Amniotic stem cell (primary cell): ENCODE results near the gene CDK11A.

ENCODE experiments used
- DNase-seq: peaks from one replicate; lab custom pipeline; 2025; lab: John Stamatoyannopoulos, UW

Gene CDK11A

DNA sequence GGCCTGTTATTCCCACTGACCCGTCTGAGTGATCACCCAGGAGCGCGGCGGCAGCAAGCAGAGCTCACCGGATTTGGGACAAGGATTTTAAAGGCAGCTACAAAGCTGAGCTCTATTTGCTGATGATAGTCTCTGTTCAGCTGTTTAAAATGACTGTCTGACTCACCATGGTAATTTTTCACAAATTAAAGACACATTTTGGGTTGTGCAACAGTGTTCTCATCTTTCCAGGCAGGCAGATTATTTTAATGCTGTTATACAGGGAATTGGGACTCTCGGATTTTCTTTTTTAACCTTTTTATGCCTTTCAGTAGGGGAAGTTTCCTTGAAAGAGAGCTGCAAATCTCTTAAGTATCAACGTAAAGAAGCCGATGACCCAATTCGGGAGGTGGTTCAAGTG is 61.8 kb downstream of the CDK11A start:
- DNase-seq: peak; percentile 24

DNA sequence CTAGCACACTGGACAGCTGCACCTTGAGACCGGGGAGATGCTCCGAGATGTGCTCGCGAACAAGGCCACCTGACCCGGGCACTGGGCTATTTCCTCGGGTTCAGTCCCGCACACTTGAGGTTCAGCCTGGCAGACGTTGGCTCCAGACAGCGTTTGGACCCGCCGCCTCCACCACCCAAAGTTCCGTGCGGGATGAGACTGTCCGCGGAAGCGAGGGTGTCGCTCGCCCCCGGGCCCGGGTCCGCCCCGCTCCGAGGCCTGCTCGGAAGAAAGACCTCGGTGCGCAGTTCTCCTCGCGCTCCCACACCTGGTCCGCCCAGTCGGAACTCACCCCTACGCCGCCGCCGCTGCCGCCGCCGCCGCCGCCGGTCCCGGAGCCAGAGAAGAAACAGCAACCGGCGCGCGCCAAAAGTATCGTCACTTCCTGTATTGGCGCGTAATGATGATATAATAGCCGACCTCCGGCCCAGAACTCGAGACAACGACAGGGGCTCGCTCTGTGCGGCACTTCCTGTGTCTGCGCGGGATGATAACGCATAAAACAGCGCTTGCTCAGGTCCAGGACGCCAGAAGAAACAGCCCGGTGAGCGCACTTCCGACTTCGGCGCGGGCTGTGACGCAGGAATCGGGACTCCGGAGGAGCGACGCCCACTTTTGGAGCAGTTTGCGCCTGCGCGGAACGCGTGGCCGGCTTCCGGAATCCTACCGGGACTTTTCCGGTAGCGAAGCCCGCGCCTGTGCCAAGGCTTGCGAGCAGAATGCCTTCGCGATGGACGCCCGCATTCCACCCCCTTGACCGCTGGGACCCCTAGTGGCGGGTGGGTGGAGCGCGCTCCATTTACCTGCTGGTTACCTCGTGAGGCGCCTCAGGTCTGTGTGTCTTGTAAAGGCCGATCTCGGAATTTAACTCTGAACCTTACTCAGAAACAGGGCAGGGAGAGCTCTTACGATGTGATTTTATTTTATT is 65.3 kb downstream of the CDK11A start, which contains the start of gene CDK11B:
Gene CDK11B (minus strand): TSS at position 422 of the 967 bp plus-strand sequence. CDS start 1,519 bp downstream, outside the sequence.
- peak; percentile 87 for DNase-seq
